Cerebellar nuclear complex (tissue), 1 donor: ENCODE data around the gene LIMCH1.

ENCODE experiments used
- DNase-seq, 2 experiments: peaks; one replicate each; lab custom pipeline; 2025; lab: John Stamatoyannopoulos, UW

Gene LIMCH1

GRCh38 chr4:41602886-41603498 lies 65.0 kb downstream of the LIMCH1 start:
- DNase-seq: no peak

- no peak for DNase-seq
These were observed 71.9 kb downstream of the LIMCH1 start for GRCh38 chr4:41609851-41610250.

GRCh38 chr4:41610474-41610873 lies 72.5 kb downstream of the LIMCH1 start:
- no peak for DNase-seq

- DNase-seq: no peak
These were observed 73.3 kb downstream of the LIMCH1 start for GRCh38 chr4:41611124-41611838.

GRCh38 chr4:41611881-41612871 lies 74.2 kb downstream of the LIMCH1 start:
- no peak for DNase-seq

- DNase-seq: no peak
These were observed 75.4 kb downstream of the LIMCH1 start for GRCh38 chr4:41613386-41613785.

- no peak for DNase-seq
These were observed 75.9 kb downstream of the LIMCH1 start for GRCh38 chr4:41613821-41614220.

- no peak for DNase-seq
These were observed 76.6 kb downstream of the LIMCH1 start for GRCh38 chr4:41614519-41614918.

- DNase-seq: no peak
These were observed 81.2 kb downstream of the LIMCH1 start for GRCh38 chr4:41619161-41619560.

- no peak for DNase-seq
These were observed 82.8 kb downstream of the LIMCH1 start for GRCh38 chr4:41620594-41621256.

GRCh38 chr4:41622787-41623186 lies 84.8 kb downstream of the LIMCH1 start:
- DNase-seq: no peak

- no peak for DNase-seq
These were observed 86.8 kb downstream of the LIMCH1 start for GRCh38 chr4:41624765-41625164.

- DNase-seq: no peak
These were observed 87.6 kb downstream of the LIMCH1 start for GRCh38 chr4:41625531-41625930.

GRCh38 chr4:41628936-41629335 lies 91.0 kb downstream of the LIMCH1 start:
- no peak for DNase-seq

GRCh38 chr4:41631523-41631922 lies 93.6 kb downstream of the LIMCH1 start:
- no peak for DNase-seq

GRCh38 chr4:41632481-41633073 lies 94.6 kb downstream of the LIMCH1 start:
- DNase-seq: no peak

- DNase-seq: no peak
These were observed 95.4 kb downstream of the LIMCH1 start for GRCh38 chr4:41633321-41633720.

GRCh38 chr4:41635441-41635840 lies 97.5 kb downstream of the LIMCH1 start:
- no peak for DNase-seq

GRCh38 chr4:41638203-41638602 lies 100.2 kb downstream of the LIMCH1 start:
- DNase-seq: no peak

GRCh38 chr4:41638866-41639265 lies 100.9 kb downstream of the LIMCH1 start:
- DNase-seq: no peak

GRCh38 chr4:41639291-41639690 lies 101.3 kb downstream of the LIMCH1 start:
- DNase-seq: no peak

- no peak for DNase-seq
These were observed 102.9 kb downstream of the LIMCH1 start for GRCh38 chr4:41640906-41641305.
